ENCODE measurements around the gene GMIP.
"Not testable (repeated sequence)": the region's sequence is repeated elsewhere in the genome, so short reads cannot be mapped to it uniquely, and the experiment has no call there.

GMIP gene

DNA sequence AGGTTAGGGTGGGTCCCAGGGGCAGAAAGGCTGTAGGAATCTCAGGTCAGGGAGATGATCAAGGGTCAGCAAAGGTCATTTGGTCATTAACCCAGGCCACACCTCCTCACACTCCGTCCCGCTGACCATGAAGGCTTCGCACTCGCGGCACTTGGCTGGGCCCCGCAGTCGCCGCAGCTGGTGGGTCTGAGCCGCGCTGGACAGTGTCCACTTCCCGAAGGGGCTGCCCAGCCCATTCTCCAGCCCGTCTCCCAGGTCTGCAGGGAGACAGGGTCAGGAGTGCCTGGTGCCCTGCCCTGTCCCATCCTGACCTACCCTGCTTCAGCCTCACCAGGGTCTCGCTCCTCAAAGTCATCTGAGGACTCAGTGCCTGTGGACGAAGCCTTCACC is 8.1 kb downstream of the GMIP start:
- no peak for DNase-seq

DNA sequence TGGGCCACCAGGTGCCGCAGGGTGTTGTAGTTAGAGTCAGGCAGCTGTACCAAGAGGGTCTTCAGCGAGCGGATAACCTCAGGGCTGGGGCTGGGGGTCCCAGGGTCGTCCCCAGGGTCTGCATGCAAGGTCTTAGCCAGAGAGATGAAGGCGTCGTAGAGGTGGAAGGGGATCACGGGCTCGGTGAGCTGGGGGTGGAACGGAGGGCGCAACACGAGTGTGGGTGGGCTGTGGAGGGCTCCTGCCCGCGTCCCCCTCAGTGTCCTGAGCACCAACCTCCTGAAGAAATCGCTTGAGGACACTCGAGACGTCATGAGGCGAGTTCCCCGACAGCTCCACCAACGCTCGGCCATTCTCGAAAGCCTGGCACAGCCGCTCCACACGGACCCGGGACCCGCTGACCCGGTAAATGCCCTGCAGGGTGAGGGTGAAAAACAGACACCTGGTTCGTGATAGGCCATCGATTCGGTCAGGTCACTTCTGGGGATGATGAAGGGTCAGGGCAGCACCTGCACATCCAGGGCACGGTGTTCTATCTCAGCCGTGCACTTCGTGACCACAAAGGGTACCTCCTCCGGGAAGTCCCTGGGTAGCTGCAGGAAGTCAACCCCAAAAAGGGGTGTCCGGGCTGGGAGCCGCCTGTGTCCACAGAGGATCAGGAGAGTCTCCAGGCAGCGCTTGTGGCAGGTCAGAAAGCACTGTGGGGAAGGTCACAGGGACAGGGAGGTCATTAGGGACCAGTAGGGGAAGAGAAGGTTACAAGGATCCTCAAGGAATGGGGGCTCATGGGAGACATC is 8.7 kb downstream of the GMIP start:
- no peak for DNase-seq

GRCh38 chr19:19633711-19634515 is 9.5 kb downstream of the GMIP start:
- no peak for DNase-seq

DNA sequence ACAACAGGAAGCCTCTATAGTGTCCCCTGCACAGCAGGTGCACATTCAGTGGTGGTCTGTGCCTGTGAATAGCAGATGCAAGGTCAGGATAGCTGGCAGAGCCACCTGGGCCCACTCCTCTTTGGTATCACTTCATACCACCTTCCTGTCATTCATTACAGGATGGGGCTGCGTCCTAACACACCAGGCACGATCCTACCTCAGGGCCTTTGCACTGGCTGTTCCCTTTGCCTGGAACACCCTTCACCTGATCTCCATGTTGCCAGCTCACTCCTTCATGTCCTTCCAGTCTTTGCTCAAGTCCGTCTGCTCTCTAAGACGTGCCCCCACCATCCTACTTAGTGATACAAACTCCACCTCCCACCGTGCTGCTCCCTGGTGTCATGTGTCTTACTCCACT is 10.8 kb downstream of the GMIP start:
- no peak for DNase-seq

DNA sequence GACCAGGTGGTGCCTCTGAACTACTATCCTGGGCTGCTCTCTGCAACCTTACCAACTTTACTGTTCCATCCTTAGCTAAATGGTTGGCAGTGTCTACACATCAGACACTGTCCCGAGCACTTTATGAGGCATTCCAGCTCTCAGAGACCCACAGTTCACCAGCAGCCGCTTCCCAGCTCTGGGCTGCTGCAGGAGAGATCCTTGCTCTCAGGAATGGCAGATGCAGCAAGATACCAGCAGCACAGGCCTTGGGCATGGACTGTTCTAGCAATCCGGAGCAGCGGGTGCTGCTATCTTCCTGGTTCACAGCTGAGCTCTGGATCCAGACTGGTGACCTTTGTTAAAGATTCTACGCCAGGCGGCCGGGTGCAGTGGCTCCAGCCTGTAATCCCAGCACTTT is 12.1 kb downstream of the GMIP start:
- no peak for DNase-seq

DNA sequence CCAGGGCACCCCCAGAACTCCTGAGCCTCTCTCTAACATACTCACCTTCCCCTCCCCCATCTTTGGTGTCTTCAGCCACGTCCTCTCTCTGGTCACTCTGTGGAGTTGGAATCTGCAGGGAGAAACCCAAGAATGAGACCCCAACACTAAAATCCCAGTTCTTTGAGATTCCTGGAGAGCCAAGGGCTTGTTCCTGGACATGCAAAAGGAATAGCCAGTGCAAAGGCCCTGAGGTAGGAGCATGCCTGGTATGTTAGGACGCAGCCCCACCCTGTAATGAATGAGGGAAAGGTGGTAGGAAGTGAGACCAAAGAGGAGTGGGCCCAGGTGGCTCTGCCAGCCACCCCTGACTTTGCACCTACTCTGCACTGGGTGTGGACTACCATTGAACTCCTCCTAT is 13.0 kb downstream of the GMIP start:
- no peak for DNase-seq

- DNase-seq: no peak
These were observed 13.4 kb downstream of the GMIP start for GRCh38 chr19:19630062-19630414.

DNA sequence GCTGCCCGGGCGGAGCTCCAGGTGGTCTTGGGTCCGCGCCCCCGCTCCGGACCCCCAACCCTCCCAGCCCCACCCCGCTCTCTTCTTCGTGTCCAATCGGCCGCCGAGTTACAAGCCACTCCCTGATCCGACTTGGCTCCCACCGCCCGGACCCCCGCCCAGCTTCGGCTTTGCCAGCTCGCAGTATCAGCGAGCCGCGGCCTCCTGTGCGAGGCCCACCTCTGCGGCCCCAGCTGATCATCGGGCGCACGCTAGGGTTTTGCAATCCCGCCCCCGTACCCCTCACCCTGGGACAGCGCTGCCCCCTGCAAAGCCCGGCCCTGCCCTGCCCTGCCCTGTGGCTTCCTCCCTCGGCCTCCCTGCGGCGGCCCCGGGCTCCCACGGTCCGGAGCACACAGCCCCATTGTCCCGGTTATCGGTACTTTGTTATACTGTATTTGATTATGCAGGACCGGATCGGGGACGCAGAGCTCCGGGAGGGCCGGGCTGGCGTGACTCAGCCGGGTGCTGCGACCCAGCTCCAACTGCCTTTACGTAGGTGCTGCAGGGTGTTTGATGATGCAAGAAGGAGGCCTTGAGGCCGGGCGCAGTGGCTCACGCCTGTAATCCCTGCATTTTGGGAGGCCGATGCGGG is 14.8 kb downstream of the GMIP start:
- DNase-seq: peak; percentile 67

GRCh38 chr19:19627621-19628500 is 15.6 kb downstream of the GMIP start, which contains the start of gene LPAR2:
Gene LPAR2 (minus strand): TSS chr19:19628220. CDS start chr19:19627275, 945 bp downstream.
- peak; percentile 88 for DNase-seq

DNA sequence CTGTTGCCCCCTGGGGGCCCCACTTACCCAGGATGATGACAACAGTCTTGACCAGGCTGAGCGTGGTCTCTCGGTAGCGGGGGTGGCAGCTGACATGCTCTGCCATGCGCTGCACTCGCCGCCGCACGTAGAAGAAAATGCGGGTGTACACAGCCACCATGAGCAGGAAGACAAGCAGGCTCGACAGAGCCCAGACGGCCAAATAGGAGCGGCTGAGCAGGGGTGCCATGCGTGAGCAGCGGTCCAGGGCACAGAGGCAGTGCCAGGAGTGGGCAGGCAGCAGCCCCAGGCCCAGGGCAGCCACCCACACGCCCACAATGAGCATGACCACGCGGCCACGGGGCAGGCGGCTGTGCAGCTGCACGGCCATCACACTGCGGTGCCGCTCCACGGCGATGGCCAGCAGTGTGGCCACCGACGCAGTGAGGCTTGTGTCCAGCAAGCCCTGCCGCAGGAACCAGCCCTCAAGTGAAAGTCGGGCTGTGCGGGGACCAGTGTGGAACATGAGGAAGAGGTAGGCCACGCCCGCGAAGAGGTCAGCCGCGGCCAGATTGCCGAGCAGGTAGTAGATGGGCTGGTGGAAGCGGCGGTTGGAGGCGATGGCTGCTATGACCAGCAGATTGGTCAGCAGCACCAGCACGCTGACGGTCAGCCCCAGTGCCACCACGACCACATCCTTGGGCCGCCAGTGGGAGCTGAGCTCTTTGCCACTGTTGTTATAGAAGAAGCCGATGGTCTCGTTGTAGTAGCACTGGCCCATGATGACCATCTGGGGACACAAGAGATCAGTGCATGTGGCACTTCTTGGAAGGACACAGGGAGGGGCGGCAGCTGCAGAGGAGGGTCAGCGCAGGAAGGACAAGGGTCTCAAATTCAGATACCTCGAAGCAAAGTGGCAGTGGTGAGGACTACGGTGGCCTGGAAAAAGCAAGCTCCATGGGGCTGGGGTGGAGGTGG is 16.7 kb downstream of the GMIP start:
- DNase-seq: no peak

GRCh38 chr19:19624032-19624570 is 19.4 kb downstream of the GMIP start:
- no peak for DNase-seq

DNA sequence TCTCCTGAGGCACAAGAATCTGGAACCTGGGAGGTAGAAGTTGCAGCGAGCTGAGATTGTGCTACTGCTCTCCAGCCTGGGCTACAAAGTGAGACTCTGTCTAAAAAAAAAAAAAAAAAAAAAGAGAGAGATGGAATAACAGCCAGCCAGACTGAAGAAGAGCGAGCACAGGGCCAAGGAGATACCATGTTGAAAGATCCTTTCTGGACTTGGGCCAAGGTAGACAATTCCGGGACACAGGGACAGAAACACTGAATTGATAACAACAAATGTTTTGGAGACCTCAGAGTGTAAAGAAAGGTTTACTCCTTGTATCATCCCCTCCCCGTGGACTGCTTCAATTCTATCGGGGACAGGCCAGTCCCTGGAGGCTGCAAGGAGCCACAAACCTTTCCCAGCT is 20.1 kb downstream of the GMIP start:
- no peak for DNase-seq

DNA sequence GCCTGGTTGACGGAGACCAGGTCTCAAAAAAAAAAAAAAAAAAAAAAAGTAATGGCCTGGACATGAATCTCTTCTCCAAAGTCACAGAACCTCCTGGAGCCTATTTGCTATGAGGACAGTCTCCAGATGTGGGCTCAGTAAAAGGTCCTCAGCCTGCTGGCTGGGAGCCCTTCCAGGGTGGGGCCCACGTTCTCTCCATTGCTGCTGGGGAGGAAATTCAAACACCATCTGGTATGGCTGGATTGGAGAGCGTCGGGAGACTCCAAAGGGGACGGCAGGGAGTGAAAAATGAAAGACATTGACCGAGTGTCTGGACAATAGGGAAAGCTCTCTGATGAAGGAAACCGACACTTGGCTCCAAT is 23.6 kb downstream of the GMIP start:
- no peak for DNase-seq

GRCh38 chr19:19619181-19619848 is 24.1 kb downstream of the GMIP start:
- no peak for DNase-seq

- peak; percentile 100 for DNase-seq
These were observed 25.0 kb downstream of the GMIP start, which contains the start of gene PBX4 for GRCh38 chr19:19618219-19619051. Gene PBX4 (minus strand): TSS chr19:19618687. CDS start chr19:19618629, 58 bp downstream.

DNA sequence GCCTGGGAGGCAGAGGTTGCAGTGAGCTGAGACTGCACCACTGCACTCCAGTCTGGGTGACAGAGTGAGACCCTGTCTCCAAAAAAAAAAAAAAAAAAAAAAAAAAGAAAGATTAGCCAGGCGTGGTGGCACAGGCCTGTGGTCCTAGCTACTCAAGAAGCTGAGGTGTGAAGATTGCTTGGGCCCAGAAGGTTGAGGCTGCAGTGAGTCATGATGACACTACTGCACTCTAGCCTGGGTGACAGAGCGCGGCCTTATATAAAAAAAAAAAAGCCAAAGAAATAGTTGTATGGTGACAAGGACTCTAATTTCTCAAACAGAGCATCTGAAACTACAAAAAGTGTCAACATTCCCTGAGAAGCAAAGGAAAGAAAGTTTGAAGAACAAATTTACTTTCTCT is 28.4 kb downstream of the GMIP start:
- peak; percentile 54 for DNase-seq

GRCh38 chr19:19613506-19613905 is 30.0 kb downstream of the GMIP start:
- no peak for DNase-seq

DNA sequence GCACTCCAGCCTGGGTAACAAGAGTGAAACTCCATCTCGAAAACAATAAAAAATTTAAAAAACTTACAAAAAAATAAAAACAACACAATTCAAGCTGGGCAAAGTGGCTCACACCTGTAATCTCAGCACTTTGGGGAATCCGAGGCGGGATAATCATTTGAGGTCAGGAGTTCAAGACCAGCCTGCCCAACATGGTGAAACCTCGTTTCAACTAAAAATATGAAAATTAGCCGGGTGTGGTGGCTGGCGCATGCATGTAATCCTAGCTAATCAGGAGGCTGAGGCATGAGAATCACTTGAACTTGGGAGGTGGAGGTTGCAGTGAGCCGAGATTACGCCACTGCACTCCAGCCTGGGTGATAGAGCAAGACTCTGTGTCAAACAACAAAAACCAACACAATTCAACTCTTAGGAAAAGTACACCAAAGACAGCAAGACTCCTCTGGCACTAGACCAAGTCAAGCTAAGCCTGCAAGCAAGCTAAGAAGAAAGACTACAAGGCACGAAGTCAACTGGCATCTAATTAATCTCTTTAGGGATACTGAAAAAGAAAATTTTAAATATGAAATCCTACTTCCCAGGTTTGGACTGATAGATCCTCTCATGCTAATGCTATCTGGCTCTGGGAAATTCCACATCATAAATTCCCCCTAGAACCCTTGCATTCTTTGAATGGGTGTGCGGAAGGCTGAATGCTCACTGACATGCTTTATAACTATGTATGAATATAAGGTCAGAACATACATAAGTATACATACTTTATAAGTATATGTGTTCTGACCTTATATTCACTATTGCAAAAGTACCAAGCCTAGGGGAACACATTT is 32.9 kb downstream of the GMIP start:
- no peak for DNase-seq

DNA sequence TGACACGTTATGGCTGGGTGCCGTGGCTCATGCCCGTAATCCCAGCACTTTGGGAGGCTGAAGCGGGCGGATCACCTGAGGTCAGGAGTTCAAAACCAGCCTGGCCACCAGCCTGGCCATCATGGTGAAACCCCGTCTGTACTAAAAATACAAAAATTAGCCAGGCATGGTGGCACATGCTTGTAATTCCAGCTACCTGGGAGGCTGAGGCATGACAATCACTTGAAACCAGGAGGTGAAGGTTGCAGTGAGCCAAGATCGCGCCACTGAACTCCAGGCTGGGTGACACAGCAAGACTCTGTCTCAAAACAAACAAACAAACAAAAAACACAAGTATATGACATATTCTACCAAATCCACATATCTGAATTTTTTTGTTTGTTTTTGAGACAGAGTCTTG is 36.8 kb downstream of the GMIP start:
- DNase-seq: not testable (repeated sequence)

Measured in CD4-positive, alpha-beta T cell treated with Interleukin-6 for 4 hours (primary cell).